ENCODE measurements around the gene PCDHB5.

DNA sequence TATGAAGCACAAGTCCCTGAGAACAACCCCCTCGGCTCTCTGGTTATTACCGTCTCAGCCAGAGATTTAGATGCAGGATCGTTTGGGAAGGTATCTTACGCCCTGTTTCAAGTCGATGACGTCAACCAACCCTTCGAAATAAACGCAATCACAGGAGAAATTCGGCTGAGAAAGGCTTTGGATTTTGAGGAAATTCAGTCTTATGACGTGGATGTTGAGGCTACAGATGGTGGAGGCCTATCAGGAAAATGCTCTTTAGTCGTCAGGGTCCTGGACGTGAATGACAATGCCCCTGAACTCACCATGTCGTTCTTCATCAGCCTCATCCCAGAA, 16.0 kb downstream of the PCDHB5 start:
- TF ChIP-seq, protein P1, sequence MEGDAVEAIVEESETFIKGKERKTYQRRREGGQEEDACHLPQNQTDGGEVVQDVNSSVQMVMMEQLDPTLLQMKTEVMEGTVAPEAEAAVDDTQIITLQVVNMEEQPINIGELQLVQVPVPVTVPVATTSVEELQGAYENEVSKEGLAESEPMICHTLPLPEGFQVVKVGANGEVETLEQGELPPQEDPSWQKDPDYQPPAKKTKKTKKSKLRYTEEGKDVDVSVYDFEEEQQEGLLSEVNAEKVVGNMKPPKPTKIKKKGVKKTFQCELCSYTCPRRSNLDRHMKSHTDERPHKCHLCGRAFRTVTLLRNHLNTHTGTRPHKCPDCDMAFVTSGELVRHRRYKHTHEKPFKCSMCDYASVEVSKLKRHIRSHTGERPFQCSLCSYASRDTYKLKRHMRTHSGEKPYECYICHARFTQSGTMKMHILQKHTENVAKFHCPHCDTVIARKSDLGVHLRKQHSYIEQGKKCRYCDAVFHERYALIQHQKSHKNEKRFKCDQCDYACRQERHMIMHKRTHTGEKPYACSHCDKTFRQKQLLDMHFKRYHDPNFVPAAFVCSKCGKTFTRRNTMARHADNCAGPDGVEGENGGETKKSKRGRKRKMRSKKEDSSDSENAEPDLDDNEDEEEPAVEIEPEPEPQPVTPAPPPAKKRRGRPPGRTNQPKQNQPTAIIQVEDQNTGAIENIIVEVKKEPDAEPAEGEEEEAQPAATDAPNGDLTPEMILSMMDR (IDR thresholded peaks at IDR 0.05; ENCODE audit: low read depth, low read length): no peak
- no peak for TF ChIP-seq POLR2A (IDR thresholded peaks at IDR 0.05; ENCODE audit: extremely low read depth, insufficient read length)
